Astrocyte of the hippocampus (primary cell): ENCODE data around the gene KLRD1.
"Not testable (repeated sequence)": the region's sequence is repeated elsewhere in the genome, so short reads cannot be mapped to it uniquely, and the experiment has no call there.

Experiments
- DNase-seq: peaks from one replicate; pipeline ENCODE4 v3.0.0; 2011; ENCODE audit warnings: low read depth, low spot score

KLRD1 gene

DNA sequence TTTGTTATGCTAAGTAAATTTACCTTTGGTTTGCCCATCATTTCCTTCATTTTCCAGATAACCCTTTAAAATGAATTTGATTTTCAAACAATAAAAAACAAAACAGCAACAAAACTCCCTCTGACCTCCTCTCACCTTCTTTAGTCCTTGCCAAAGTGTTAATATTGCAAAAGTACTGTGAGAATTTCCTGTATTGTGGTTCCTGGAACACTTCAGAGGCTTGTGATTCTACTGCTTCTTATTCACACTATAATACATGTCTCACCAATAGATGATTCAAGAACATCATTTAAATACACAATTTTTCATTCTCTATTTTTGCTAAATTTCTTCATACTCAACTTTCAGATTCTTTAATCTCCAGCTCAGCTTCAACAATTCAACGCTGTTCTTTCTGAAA lies at the start of gene KLRD1:
Gene KLRD1, plus strand, starts transcription at position 241 of the 400 bp plus-strand sequence. CDS start 208 bp downstream, outside the sequence.
- DNase-seq, result no peak

DNA sequence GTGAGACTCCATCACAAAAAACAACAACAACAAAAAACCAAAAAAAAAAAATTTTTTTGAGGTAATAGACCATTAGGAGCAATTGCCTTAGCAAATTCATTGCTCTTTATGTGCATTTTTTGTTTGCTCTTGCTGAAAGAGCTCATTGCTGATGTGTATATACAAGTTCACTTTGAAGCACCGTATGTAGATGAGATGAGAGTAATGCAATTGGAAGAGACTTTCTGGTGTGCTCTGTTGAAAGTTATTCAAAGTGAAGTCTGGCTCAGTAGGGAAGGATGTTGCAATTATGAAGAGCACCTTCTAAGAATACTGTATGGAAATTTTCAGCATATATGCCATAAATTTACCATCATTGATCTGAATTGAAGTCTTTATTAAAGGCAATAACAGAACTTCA lies 46.7 kb upstream of the KLRD1 start:
- DNase-seq, result no peak

- no peak for DNase-seq
These were observed 39.6 kb upstream of the KLRD1 start for GRCh38 chr12:10268037-10268436.

DNA sequence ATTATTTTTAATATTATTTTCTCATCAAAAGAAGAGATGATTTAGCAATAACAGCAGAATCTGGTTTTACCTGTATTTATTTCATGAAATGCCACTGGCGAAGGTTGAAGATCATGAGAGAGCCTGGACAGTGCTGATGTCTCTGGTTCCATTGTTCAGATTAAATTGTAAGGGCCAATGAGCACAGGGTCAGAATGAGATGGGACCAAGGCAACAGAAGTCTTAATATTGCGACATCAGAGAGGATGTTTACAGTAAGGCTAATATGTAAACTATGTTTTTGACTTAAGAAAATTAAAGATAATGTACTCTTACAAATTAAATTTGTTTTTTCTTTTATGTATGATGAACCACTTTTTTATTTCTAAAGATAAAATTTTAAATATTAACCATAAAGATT lies 35.2 kb upstream of the KLRD1 start:
- DNase-seq, result no peak

GRCh38 chr12:10276774-10277173 lies 30.9 kb upstream of the KLRD1 start:
- DNase-seq, result peak; percentile 15

- no peak for DNase-seq
These were observed 29.6 kb upstream of the KLRD1 start for GRCh38 chr12:10278104-10278503.

DNA sequence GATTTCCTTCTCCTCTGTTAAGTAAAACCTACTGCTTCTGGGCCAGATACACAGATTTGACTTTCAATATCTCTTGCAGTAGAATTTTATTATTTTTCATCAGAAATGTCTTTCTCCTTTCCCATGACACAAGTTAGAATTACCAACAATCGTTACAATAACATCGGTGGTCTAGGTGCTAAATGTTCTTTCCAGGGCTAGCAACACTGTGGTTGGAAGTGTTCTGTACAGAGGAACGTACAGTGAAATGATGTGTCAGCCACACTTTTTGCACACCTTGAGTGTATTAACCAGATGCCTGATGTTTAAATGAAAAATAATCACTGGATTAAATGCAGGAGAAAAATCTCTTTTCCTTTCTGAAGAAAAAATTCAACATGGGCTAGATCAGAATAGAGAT lies 27.7 kb upstream of the KLRD1 start:
- no peak for DNase-seq

- peak; percentile 37 for DNase-seq
These were observed 24.6 kb upstream of the KLRD1 start for GRCh38 chr12:10283027-10283426.

- no peak for DNase-seq
These were observed 21.8 kb upstream of the KLRD1 start for GRCh38 chr12:10285919-10286318.

- no peak for DNase-seq
These were observed 18.5 kb upstream of the KLRD1 start for GRCh38 chr12:10289005-10289754.

DNA sequence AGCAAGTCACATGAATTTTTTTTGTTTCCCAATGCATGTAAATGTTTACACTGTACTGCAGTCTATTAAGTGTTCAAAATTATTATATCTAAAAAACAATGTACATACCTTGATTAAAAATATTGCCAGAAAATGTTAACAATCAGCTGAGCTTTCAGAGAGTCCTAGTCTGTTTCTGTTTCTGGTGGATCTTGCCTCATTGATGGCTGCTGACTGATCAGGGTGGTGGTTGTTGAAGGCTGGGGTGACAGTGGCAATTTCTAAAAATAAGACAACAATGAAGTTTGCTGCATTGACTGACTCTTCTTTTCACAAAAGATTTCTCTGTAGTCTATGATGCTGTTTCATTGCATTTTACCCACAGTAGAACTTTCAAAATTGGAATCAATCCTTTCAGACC lies 16.6 kb upstream of the KLRD1 start:
- no peak for DNase-seq

DNA sequence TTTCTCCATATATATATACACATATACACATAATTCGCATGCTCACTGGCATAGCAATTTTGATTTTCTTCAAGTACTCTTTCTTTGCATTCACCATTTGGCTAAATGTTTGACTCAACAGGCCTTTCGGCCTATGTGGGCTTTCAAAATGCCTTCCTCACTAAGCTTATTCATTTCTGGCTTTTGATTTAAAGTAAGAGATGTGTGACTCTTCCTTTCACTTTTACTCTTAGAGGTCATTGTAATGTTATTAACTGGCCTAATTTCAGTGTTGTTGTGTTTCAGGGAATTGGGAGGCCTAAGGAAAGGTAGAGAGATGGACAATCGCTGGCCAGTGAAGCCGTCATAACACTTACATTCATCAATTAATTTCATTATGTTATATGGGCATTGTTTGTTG lies 14.5 kb upstream of the KLRD1 start:
- DNase-seq, result no peak

GRCh38 chr12:10293570-10294227 lies 14.0 kb upstream of the KLRD1 start:
- no peak for DNase-seq

DNA sequence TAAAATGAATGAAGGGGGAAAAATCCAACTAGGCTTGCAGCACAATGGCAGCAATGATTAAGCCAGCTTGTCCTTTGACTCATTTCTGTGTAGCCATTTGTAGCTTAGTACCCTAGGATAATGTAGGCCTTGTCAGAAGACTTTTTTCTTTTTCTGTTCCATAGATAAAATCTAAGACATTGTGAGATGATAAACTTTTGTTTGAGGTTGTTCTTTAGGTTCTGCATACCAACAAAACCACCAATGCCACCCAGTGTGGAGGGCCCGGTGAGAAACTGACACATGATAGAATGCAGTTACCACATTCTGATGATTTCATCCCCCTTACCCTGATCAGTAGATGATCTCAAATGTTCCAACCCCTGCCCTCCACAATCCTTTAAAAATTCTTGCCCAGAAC lies 6.6 kb upstream of the KLRD1 start:
- DNase-seq, result peak; percentile 40

DNA sequence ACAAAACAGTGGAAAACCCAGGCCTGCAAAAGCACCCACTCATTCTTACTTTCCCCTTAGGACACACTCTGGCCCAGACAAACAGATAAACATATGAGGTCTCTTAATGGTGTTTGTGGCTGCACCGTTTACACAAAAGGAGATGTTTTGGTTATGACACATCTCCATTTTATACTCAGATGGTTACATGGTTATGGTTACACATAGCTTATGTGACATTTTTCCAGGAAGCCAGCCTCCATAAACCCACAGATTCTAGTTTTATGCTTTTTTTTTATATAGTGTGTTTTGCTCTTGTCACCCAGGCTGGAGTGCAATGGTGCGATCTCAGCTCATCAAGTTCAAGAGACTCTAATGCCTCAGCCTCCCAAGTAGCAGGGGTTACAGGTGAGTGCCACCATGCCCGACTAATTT lies 3.5 kb upstream of the KLRD1 start:
- DNase-seq, result peak; percentile 60

- DNase-seq, result no peak
These were observed 2.3 kb upstream of the KLRD1 start for GRCh38 chr12:10305411-10305810.

DNA sequence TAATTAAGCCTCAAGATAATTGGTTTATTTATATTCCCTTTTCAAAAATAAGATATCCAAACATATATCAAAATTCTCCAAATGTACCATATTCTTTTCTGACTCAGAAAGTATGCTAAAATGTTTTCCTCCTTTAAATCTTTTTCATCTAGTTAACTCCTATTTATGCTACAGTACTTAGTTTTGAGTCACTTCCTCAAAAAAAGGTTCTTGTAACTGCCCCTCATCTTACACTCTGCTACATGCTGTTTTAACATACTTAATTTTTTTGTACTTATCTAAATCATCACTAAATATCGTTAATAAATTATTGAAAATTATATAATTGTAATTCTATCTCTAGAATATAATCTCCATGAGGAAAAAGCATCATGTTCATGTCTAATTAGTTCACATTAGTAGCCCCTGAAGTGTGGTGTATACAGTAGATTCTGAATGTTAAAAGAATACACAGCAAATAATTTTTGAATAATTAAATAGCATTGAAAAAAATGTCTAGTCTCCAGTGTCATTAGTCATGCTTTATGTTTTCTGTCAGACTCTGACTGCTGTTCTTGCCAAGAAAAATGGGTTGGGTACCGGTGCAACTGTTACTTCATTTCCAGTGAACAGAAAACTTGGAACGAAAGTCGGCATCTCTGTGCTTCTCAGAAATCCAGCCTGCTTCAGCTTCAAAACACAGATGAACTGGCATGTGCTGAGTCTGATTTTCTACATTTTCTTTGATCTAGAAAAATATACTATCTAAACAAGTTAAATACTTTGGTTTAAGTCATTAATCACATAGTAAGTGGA lies 3.5 kb downstream of the KLRD1 start:
- DNase-seq, result peak; percentile 18

- no peak for DNase-seq
These were observed 11.7 kb downstream of the KLRD1 start for GRCh38 chr12:10319388-10319787.

DNA sequence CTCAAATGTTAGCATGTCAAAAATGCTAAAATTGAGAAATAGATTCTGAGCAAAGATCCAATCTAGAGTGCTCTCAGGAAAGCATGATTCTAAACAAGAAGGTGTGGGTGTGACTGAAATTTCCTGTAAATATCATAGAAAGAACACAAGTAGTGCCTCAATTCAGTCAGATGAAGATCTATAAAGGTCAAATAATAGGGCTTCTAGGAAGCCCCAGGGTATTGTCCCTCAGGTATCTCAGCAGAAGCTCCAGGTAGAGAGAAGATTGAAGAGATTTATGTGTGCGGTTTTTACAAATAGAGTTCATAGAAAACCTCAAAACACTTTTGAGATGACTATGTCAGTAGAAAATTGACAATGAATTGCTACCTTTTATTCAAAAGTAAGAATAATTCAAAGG lies 13.0 kb downstream of the KLRD1 start:
- DNase-seq, result no peak

GRCh38 chr12:10328691-10329090 lies 21.0 kb downstream of the KLRD1 start:
- DNase-seq, result not testable (repeated sequence)

- DNase-seq, result peak; percentile 62
These were observed 24.1 kb downstream of the KLRD1 start for GRCh38 chr12:10331642-10332239.

- not testable (repeated sequence) for DNase-seq
These were observed 28.5 kb downstream of the KLRD1 start for GRCh38 chr12:10336196-10336595.
